Neural cell (in vitro differentiated cells): ENCODE data around the gene NHLRC4. TPM values are rescaled to one million over a fixed set of nuclear protein-coding genes. Genes with fewer than 3 reads are reported as not detected.

ENCODE experiments used
- H2AFZ ChIP-seq: fragments of 200-600, 300-800 bp; sonication (generic), shearing (Covaris generic); 2 replicates; pipeline ENCODE4 v1.6.0; 2014; ENCODE audit warnings: low read depth, mild to moderate bottlenecking, antibody characterized with exemption, low read length, moderate library complexity
- H3F3A ChIP-seq: fragments of 200-600 bp; shearing (Covaris generic); 2 replicates; pipeline ENCODE4 v1.6.1; 2016; ENCODE audit warnings: mild to moderate bottlenecking, moderate library complexity, mixed read lengths, antibody characterized with exemption, low read length; ENCODE audit not compliant: insufficient read depth, poor library complexity, severe bottlenecking
- H3K27ac ChIP-seq: fragments of 200-600, 300-800 bp; sonication (generic), shearing (Covaris generic); 2 replicates; pipeline ENCODE4 v1.5.1; 2014; ENCODE audit warnings: mild to moderate bottlenecking, low read length, moderate library complexity
- H3K27me3 ChIP-seq: fragments of 300-800, 200-600 bp; sonication (generic), shearing (Covaris generic); 2 replicates; pipeline ENCODE4 v1.6.0; 2014; ENCODE audit warnings: mild to moderate bottlenecking, low read depth, low read length, moderate library complexity; ENCODE audit not compliant: insufficient read depth
- H3K36me3 ChIP-seq: fragments of 300-800, 200-600 bp; sonication (generic), shearing (Covaris generic); 2 replicates; pipeline ENCODE4 v1.5.1; 2014; ENCODE audit warnings: mild to moderate bottlenecking, antibody characterized with exemption, low read length, moderate library complexity; ENCODE audit not compliant: insufficient read depth
- H3K4me2 ChIP-seq: fragments of 300-800, 200-600 bp; sonication (generic), shearing (Covaris generic); 2 replicates; pipeline ENCODE4 v1.6.0; 2014; ENCODE audit warnings: mild to moderate bottlenecking, low read length
- H3K4me3 ChIP-seq: fragments of 300-800, 200-600 bp; sonication (generic), shearing (Covaris generic); 2 replicates; pipeline ENCODE4 v1.5.1; 2014; ENCODE audit warnings: mild to moderate bottlenecking, low read length, moderate library complexity
- H3K79me2 ChIP-seq: fragments of 200-600 bp; shearing (Covaris generic); replicated peaks from 2 replicates; pipeline ENCODE4 v1.6.0; 2014; ENCODE audit warnings: mild to moderate bottlenecking, low read length, moderate library complexity; ENCODE audit not compliant: insufficient read depth
- H3K9ac ChIP-seq: fragments of 300-800, 200-600 bp; sonication (generic), shearing (Covaris generic); 2 replicates; pipeline ENCODE4 v1.6.1; 2016; ENCODE audit warnings: mild to moderate bottlenecking, low read length, mixed read lengths
- H3K9me2 ChIP-seq: fragments of 200-600 bp; shearing (Covaris generic); 2 replicates; pipeline ENCODE4 v1.6.1; 2016; ENCODE audit warnings: mild to moderate bottlenecking, low read length, mixed read lengths; ENCODE audit not compliant: insufficient read depth
- H3K9me3 ChIP-seq: fragments of 200-600, 300-800 bp; sonication (generic), shearing (Covaris generic); 2 replicates; pipeline ENCODE4 v1.6.1; 2016; ENCODE audit warnings: mild to moderate bottlenecking, mixed run types, low read length, moderate library complexity, mixed read lengths
- H4K20me1 ChIP-seq: fragments of 200-600 bp; shearing (Covaris generic); 2 replicates; pipeline ENCODE4 v1.6.1; 2016; ENCODE audit warnings: mild to moderate bottlenecking, mixed run types; ENCODE audit not compliant: insufficient read depth
- EP300 ChIP-seq: fragments of 450-650 bp; conservative IDR thresholded peaks from 2 replicates; pipeline ENCODE4 v1.6.1; 2014; ENCODE audit warnings: antibody characterized with exemption, mild to moderate bottlenecking, moderate library complexity; ENCODE audit not compliant: poor library complexity, severe bottlenecking
- EZH2 ChIP-seq: fragments of 200-600, 300-800 bp; shearing (Covaris generic), sonication (generic); IDR thresholded peaks from 2 replicates; pipeline ENCODE4 v1.6.1; 2014; ENCODE audit warnings: antibody characterized with exemption, low read length, borderline replicate concordance, mild to moderate bottlenecking; ENCODE audit not compliant: insufficient read depth, poor library complexity, severe bottlenecking
- MXI1 ChIP-seq: fragments of 450-650 bp; conservative IDR thresholded peaks from 2 replicates; pipeline ENCODE4 v1.6.1; 2014; ENCODE audit warnings: antibody characterized with exemption, mild to moderate bottlenecking; ENCODE audit not compliant: poor library complexity, severe bottlenecking
- POLR2AphosphoS5 ChIP-seq: IDR thresholded peaks from 2 replicates; pipeline ENCODE4 v1.6.1; 2012
- RAD21 ChIP-seq: fragments of 450-650 bp; conservative IDR thresholded peaks from 2 replicates; pipeline ENCODE4 v1.6.1; 2014; ENCODE audit warnings: antibody characterized with exemption, mild to moderate bottlenecking, moderate library complexity
- SMC3 ChIP-seq: fragments of 450-650 bp; conservative IDR thresholded peaks from 2 replicates; pipeline ENCODE4 v1.6.1; 2014; ENCODE audit warnings: antibody characterized with exemption, mild to moderate bottlenecking, moderate library complexity; ENCODE audit not compliant: poor library complexity
- TAF1 ChIP-seq: IDR thresholded peaks from 2 replicates; pipeline ENCODE4 v1.6.1; 2012; ENCODE audit warnings: low read depth
- polyA plus RNA-seq: library from polyadenylated mRNA; depleted of rRNA; stranded (reverse); fragments of >200 nt; gene quantifications from 2 replicates; pipeline ENCODE4 v1.2.3, GENCODE V29; 2014
- TF ChIP-seq, protein P1 (sequence below): fragments of 450-650 bp; IDR thresholded peaks from 2 replicates; pipeline ENCODE4 v1.5.1; 2014; ENCODE audit warnings: antibody characterized with exemption, mild to moderate bottlenecking, moderate library complexity; ENCODE audit not compliant: poor library complexity, severe bottlenecking
- TF ChIP-seq, protein P2 (sequence below): IDR thresholded peaks from 2 replicates; pipeline ENCODE4 v1.6.1; 2012; ENCODE audit warnings: borderline replicate concordance

NHLRC4 gene
- polyA plus RNA-seq, 1 donor from 2014 or later, result not detected

DNA sequence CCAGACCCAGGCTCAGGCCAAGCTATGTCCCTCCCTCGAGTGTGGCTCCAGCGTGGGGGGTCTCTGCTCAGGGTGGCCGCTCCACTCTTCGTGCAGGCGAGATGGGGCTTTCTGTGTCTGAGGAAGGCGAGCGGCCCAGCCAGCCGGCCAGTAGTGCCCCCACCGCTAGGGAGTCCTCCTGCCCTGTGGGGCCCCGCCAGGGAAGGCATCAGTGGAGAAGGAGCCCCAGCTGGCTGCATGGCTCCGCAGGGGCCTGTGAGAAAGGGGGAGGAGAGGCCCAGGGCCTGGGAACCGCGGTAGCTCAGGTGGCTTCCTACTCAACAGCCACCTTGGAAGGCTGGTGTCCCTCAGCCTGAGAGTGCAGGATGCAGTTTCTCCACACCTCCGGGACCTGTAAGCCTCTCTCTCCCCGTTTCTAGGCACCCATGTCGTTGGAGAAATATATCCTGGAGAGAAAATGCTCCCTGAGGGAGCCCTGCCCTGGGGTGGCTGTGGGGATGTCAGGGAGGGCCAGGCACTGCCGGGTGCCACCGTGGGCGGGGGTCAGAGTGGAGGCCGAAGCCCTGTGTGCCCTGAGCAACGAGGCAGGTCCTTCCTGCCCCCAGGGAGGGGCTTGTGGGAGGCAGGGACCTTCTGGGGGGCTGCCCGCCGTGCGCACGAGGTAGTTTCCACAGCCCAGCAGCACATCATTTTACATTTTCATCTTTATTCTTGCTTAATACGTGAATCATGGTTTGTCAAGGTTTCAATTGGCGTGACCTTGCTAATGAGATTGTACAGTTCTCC, 6.3 kb downstream of the NHLRC4 start:
- Histone ChIP-seq H3K9ac (no peak overlapping the region), H3F3A (no peaks in the 10 kb centered on the region), H3K36me3 (no peaks in the 10 kb centered on the region), H3K4me3 (no peak overlapping the region), H3K9me3 (no peaks in the 10 kb centered on the region), H2AFZ (no peak overlapping the region), H3K9me2 (no peaks in the 10 kb centered on the region), H3K79me2 (peaks cover 15% of the 10 kb centered on the region), H3K27ac (no peak overlapping the region), H3K4me2 (no peak overlapping the region), H3K27me3 (no peaks in the 10 kb centered on the region), H4K20me1 (no peaks in the 10 kb centered on the region)
- no peak for TF ChIP-seq TAF1

DNA sequence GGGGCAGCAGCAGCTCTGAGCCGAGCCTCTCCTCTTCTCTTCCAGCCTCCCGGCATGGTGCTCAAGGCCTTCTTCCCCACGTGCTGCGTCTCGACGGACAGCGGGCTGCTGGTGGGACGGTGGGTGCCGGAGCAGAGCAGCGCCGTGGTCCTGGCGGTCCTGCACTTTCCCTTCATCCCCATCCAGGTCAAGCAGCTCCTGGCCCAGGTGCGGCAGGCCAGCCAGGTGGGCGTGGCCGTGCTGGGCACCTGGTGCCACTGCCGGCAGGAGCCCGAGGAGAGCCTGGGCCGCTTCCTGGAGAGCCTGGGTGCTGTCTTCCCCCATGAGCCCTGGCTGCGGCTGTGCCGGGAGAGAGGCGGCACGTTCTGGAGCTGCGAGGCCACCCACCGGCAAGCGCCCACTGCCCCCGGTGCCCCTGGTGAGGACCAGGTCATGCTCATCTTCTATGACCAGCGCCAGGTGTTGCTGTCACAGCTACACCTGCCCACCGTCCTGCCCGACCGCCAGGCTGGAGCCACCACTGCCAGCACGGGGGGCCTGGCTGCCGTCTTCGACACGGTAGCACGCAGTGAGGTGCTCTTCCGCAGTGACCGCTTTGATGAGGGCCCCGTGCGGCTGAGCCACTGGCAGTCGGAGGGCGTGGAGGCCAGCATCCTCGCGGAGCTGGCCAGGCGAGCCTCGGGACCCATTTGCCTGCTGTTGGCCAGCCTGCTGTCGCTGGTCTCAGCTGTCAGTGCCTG, 7.4 kb downstream of the NHLRC4 start:
- no peaks in the 10 kb centered on the region for H3K27me3 ChIP-seq
- H3K36me3 ChIP-seq, result no peaks in the 10 kb centered on the region
- no peak overlapping the region for H3K4me3 ChIP-seq
- H3K4me2 ChIP-seq, result no peak overlapping the region
- no peaks in the 10 kb centered on the region for H3F3A ChIP-seq
- no peak overlapping the region for H3K9ac ChIP-seq
- H4K20me1 ChIP-seq, result no peaks in the 10 kb centered on the region
- no peaks in the 10 kb centered on the region for H3K9me2 ChIP-seq
- H3K27ac ChIP-seq, result no peak overlapping the region
- no peaks in the 10 kb centered on the region for H3K9me3 ChIP-seq
- TF ChIP-seq RAD21 (no peak), POLR2AphosphoS5 (no peak), EZH2 (no peak)
- H3K79me2 ChIP-seq, result peaks cover 12% of the 10 kb centered on the region
- H2AFZ ChIP-seq, result no peak overlapping the region

DNA sequence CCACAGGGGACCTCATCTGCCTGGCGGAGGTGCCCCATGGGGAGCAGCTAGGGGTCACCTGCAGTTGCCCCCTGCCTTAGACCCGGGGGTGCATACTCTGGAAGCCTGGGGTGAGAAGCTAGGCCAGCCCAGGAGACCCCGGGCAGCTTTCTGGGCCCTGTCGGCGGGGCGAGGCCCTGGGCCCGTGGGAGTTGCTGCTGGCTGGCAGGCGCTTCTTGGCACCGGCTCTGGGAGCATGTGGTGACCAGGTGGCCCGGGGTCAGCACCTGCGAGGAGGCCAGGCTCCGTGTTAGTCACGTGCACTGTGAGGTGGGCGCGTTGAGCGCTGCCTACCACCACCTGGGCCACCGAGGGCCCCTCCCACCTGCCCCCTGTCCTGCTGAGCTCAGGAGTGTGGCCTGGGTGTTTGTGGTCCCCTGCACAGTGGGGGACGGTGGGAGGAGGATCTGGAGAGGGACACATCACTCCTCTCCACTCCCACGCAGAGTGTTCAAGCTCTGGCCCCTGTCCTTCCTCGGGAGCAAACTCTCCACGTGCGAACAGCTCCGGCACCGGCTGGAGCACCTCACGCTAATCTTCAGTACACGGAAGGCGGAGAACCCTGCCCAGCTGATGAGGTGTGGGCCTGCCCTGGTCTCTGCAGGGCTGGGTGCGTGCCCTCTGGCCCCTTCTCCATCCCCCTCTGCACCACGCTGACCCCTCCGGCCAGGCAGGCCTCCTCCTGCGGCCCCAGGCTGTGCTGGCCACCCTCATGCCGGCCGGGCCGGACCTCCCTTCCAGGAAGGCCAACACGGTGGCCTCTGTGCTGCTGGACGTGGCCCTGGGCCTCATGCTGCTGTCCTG, 8.8 kb downstream of the NHLRC4 start:
- Histone ChIP-seq H3F3A (no peaks in the 10 kb centered on the region), H3K9ac (no peak overlapping the region), H3K27me3 (no peaks in the 10 kb centered on the region), H3K9me3 (no peaks in the 10 kb centered on the region), H3K9me2 (no peaks in the 10 kb centered on the region), H3K4me3 (no peak overlapping the region), H3K4me2 (no peak overlapping the region), H3K36me3 (no peaks in the 10 kb centered on the region), H4K20me1 (no peaks in the 10 kb centered on the region), H2AFZ (no peak overlapping the region), H3K27ac (no peak overlapping the region), H3K79me2 (peaks cover 3% of the 10 kb centered on the region)
- TF ChIP-seq TAF1 (no peak), EZH2 (no peak), SMC3 (no peak), RAD21 (no peak), POLR2AphosphoS5 (no peak), EP300 (no peak), MXI1 (no peak)
- TF ChIP-seq, protein P1, sequence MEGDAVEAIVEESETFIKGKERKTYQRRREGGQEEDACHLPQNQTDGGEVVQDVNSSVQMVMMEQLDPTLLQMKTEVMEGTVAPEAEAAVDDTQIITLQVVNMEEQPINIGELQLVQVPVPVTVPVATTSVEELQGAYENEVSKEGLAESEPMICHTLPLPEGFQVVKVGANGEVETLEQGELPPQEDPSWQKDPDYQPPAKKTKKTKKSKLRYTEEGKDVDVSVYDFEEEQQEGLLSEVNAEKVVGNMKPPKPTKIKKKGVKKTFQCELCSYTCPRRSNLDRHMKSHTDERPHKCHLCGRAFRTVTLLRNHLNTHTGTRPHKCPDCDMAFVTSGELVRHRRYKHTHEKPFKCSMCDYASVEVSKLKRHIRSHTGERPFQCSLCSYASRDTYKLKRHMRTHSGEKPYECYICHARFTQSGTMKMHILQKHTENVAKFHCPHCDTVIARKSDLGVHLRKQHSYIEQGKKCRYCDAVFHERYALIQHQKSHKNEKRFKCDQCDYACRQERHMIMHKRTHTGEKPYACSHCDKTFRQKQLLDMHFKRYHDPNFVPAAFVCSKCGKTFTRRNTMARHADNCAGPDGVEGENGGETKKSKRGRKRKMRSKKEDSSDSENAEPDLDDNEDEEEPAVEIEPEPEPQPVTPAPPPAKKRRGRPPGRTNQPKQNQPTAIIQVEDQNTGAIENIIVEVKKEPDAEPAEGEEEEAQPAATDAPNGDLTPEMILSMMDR, result no peak
- TF ChIP-seq, protein P2, sequence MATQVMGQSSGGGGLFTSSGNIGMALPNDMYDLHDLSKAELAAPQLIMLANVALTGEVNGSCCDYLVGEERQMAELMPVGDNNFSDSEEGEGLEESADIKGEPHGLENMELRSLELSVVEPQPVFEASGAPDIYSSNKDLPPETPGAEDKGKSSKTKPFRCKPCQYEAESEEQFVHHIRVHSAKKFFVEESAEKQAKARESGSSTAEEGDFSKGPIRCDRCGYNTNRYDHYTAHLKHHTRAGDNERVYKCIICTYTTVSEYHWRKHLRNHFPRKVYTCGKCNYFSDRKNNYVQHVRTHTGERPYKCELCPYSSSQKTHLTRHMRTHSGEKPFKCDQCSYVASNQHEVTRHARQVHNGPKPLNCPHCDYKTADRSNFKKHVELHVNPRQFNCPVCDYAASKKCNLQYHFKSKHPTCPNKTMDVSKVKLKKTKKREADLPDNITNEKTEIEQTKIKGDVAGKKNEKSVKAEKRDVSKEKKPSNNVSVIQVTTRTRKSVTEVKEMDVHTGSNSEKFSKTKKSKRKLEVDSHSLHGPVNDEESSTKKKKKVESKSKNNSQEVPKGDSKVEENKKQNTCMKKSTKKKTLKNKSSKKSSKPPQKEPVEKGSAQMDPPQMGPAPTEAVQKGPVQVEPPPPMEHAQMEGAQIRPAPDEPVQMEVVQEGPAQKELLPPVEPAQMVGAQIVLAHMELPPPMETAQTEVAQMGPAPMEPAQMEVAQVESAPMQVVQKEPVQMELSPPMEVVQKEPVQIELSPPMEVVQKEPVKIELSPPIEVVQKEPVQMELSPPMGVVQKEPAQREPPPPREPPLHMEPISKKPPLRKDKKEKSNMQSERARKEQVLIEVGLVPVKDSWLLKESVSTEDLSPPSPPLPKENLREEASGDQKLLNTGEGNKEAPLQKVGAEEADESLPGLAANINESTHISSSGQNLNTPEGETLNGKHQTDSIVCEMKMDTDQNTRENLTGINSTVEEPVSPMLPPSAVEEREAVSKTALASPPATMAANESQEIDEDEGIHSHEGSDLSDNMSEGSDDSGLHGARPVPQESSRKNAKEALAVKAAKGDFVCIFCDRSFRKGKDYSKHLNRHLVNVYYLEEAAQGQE, result no peak
